Vagina (tissue), 2 donors: ENCODE results near the gene ADARB1.

Experiments used
- POLR2A ChIP-seq, 2 donors: fragments of 450-650 bp; IDR thresholded peaks; one replicate each; pipeline ENCODE4 v1.6.1; 2017; ENCODE audit warnings: antibody characterized with exemption in 2 of 2, mild to moderate bottlenecking in 2 of 2, moderate library complexity in 2 of 2
- POLR2AphosphoS5 ChIP-seq, 2 donors: sonication (generic); formaldehyde crosslinking; IDR thresholded peaks; one replicate each; pipeline ENCODE4 v1.9.0; 2017; ENCODE audit warnings: antibody characterized with exemption in 2 of 2, mild to moderate bottlenecking in 2 of 2, low read depth in 1 of 2; ENCODE audit not compliant: insufficient read depth in 1 of 2
- TF ChIP-seq, protein P1 (sequence below), 3 experiments: fragments of 450-650 bp in 2 of 3; fragments of 200-600 bp in 1 of 3; sonication (generic) in 1 of 3; IDR thresholded peaks; one replicate each; pipeline ENCODE4 v1.5.1; 2017 to 2019; ENCODE audit warnings: antibody characterized with exemption in 3 of 3, mild to moderate bottlenecking in 2 of 3, moderate library complexity in 2 of 3

- TF ChIP-seq, protein P1, sequence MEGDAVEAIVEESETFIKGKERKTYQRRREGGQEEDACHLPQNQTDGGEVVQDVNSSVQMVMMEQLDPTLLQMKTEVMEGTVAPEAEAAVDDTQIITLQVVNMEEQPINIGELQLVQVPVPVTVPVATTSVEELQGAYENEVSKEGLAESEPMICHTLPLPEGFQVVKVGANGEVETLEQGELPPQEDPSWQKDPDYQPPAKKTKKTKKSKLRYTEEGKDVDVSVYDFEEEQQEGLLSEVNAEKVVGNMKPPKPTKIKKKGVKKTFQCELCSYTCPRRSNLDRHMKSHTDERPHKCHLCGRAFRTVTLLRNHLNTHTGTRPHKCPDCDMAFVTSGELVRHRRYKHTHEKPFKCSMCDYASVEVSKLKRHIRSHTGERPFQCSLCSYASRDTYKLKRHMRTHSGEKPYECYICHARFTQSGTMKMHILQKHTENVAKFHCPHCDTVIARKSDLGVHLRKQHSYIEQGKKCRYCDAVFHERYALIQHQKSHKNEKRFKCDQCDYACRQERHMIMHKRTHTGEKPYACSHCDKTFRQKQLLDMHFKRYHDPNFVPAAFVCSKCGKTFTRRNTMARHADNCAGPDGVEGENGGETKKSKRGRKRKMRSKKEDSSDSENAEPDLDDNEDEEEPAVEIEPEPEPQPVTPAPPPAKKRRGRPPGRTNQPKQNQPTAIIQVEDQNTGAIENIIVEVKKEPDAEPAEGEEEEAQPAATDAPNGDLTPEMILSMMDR (IDR thresholded peaks at IDR 0.05), result no peak
- TF ChIP-seq POLR2A (IDR thresholded peaks at IDR 0.05), result no peak
- no peak for TF ChIP-seq POLR2AphosphoS5 (IDR thresholded peaks at IDR 0.05; ENCODE audit: insufficient read depth in 1 of 2, low read depth in 1 of 2)
Observed at GRCh38 chr21:45146306-45146705, 71.9 kb downstream of the ADARB1 start.
